Measurements from ENCODE around the gene EPRS1.
"Not testable (repeated sequence)": the region's sequence is repeated elsewhere in the genome, so short reads cannot be mapped to it uniquely, and the experiment has no call there.

The EPRS1 gene

GRCh38 chr1:220086261-220086686, 40.0 kb upstream of the EPRS1 start:
- DNase-seq (ENCODE audit: low read depth); H3K4me3 ChIP-seq (ENCODE audit: low read depth, low read length): not testable (repeated sequence)
- TF ChIP-seq CTCF (IDR thresholded peaks at IDR 0.05; ENCODE audit: control insufficient read depth, extremely low read depth, insufficient read depth) = peak; percentile 14; the same call in 1 of the 2 replicates

- DNase-seq (ENCODE audit: low read depth) = no peak
- no peak for TF ChIP-seq CTCF (IDR thresholded peaks at IDR 0.05; ENCODE audit: control insufficient read depth, extremely low read depth, insufficient read depth)
- H3K4me3 ChIP-seq (ENCODE audit: low read depth, low read length) = no peak overlapping the region
These were observed 38.2 kb upstream of the EPRS1 start for GRCh38 chr1:220084460-220084859.

GRCh38 chr1:220077887-220078286, 31.6 kb upstream of the EPRS1 start:
- no peak for TF ChIP-seq CTCF (IDR thresholded peaks at IDR 0.05; ENCODE audit: control insufficient read depth, extremely low read depth, insufficient read depth)

GRCh38 chr1:220076861-220077762, 30.8 kb upstream of the EPRS1 start:
- TF ChIP-seq CTCF (IDR thresholded peaks at IDR 0.05; ENCODE audit: control insufficient read depth, extremely low read depth, insufficient read depth) = no peak
- H3K4me3 ChIP-seq (ENCODE audit: low read depth, low read length) = no peak overlapping the region
- no peak for DNase-seq (ENCODE audit: low read depth)

More at GRCh38 chr1:220077887-220078286, 31.6 kb upstream of the EPRS1 start:
- no peak for DNase-seq (ENCODE audit: low read depth)
- H3K4me3 ChIP-seq (ENCODE audit: low read depth, low read length) = no peak overlapping the region

- no peak overlapping the region for H3K4me3 ChIP-seq (ENCODE audit: low read depth, low read length)
- TF ChIP-seq CTCF (IDR thresholded peaks at IDR 0.05; ENCODE audit: control insufficient read depth, extremely low read depth, insufficient read depth) = no peak
- no peak for DNase-seq (ENCODE audit: low read depth)
These were observed 21.2 kb upstream of the EPRS1 start for GRCh38 chr1:220067269-220068204.

- no peak overlapping the region for H3K4me3 ChIP-seq (ENCODE audit: low read depth, low read length)
- TF ChIP-seq CTCF (IDR thresholded peaks at IDR 0.05; ENCODE audit: control insufficient read depth, extremely low read depth, insufficient read depth) = no peak
- no peak for DNase-seq (ENCODE audit: low read depth)
These were observed 16.3 kb upstream of the EPRS1 start for GRCh38 chr1:220062629-220063028.
